ENCODE measurements around the gene MTARC2.

MTARC2 gene

DNA sequence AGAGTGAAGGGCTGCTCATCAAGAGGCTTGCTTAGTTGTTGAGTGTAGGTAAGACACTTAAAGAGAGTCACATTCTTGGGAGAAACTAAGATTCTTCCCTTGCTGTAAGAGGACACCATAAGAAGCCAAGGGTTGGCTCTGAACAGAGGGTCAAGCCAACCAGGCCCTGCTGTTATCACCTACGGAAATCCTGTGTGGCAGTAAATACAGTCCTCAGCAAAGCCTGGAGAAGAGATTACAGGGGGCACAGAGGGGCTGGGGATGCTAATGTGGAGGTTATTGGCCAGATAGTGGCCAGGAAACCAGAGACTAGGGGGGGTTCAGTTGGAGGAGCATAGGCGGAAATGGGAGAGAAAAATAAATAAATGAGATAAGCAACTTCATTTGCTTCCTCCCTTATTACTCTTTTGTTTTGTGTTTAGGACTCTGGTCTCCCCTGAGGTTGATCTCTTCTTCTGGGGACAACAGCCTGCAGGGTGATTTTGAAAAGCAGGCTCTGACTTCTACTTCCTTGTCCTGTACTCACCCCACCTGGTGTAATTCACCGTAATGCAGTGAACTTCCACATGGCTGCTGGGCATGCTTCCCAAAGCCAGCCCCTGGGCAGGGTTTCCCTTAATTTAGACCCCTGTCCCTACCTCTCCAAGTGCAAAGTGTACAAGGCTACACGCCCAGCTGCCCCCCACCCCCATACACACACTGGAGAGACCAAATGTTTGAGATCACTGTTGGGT lies 79.5 kb downstream of the MTARC2 start:
- DNase-seq (ENCODE audit: low read depth), result no peak

GRCh38 chr1:220828179-220828490 lies 80.0 kb downstream of the MTARC2 start:
- no peak for DNase-seq (ENCODE audit: low read depth)

GRCh38 chr1:220828950-220829586 lies 80.9 kb downstream of the MTARC2 start:
- DNase-seq (ENCODE audit: low read depth), result no peak

- DNase-seq (ENCODE audit: low read depth), result no peak
These were observed 85.3 kb downstream of the MTARC2 start for GRCh38 chr1:220833436-220833835.

All from activated T-cell treated with anti-CD3 and anti-CD28 coated beads for 24 hours (primary cell).